Activated CD4-positive, alpha-beta T cell treated with anti-CD3 and anti-CD28 coated beads, Interleukin-2, amount 10 ng/mL, durations not matched to agents 7 days and 5 days (primary cell): ENCODE measurements around the gene SLC38A10. TPM values are rescaled to one million over a fixed set of nuclear protein-coding genes. Genes with fewer than 3 reads are reported as not detected.
A peak's percentile ranks its signal among the peaks of the same experiment; 100 is the strongest.

Experiments
- CTCF ChIA-PET: fragments of 350-600 bp; sonication (Branson Sonifier 250); formaldehyde crosslinking; loops from one replicate; lab custom pipeline; 2021; ENCODE audit warnings: antibody characterized with exemption; lab: Charles Lee
- POLR2A ChIA-PET: fragments of 350-600 bp; sonication (Branson Sonifier 250); formaldehyde crosslinking; loops from one replicate; lab custom pipeline; 2021; ENCODE audit warnings: antibody characterized with exemption; lab: Charles Lee
- DNase-seq: peaks from one replicate; pipeline ENCODE4 v3.0.0-alpha.2; 2020
- H3K27ac Mint-ChIP-seq: one replicate; pipeline ENCODE4 v1.8.0; 2021; ENCODE audit warnings: mild to moderate bottlenecking, moderate library complexity, mixed read lengths
- H3K27me3 Mint-ChIP-seq: one replicate; pipeline ENCODE4 v1.8.0; 2021; ENCODE audit warnings: mixed read lengths
- H3K36me3 Mint-ChIP-seq: one replicate; pipeline ENCODE4 v1.8.0; 2021; ENCODE audit warnings: low read depth, mixed read lengths
- H3K4me1 Mint-ChIP-seq: one replicate; pipeline ENCODE4 v1.8.0; 2021; ENCODE audit warnings: mixed read lengths
- H3K4me3 Mint-ChIP-seq: one replicate; pipeline ENCODE4 v1.8.0; 2021; ENCODE audit warnings: mild to moderate bottlenecking, moderate library complexity, mixed read lengths
- H3K9me3 Mint-ChIP-seq: one replicate; pipeline ENCODE4 v1.8.0; 2021; ENCODE audit warnings: mixed read lengths
- total RNA-seq, 2 experiments: library from RNA; stranded (reverse); gene quantifications; one replicate each; pipeline ENCODE4 v1.2.3, GENCODE V29; 2021

SLC38A10 gene
- total RNA-seq, 2 experiments from 2014 or later: 94.4 to 109 TPM

DNA sequence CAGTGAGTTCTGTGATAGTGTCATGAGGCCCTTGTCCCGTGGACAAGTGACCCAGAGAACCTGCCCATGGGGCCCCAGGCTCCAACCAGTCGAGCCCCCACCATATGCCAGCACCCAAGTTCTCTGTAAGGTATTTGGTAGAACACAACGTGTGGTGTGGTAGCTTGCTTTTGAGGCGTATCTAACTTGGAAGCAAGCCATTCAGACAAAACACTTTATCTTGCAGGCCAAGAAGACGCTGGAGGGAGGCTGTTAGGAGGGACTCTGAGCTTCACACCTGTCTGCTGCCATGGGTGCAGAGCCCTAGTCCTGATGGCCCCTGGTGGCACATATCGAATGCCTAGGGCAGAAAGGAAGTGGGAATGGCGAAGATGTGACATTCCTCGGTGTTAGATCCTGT lies 54.3 kb downstream of the SLC38A10 start:
- Mint-ChIP-seq H3K36me3 (peaks cover 17% of the 10 kb centered on the region), H3K27ac (peak overlapping the region; percentile 97), H3K4me3 (peak overlapping the region; percentile 97), H3K9me3 (no peaks in the 10 kb centered on the region), H3K4me1 (peaks cover 36% of the 10 kb centered on the region), H3K27me3 (no peaks in the 10 kb centered on the region)
- no peak for DNase-seq
- ChIA-PET CTCF (interaction anchor here (0.6 to 1.4 kb wide), 3 partner anchors 20 to 221 kb away, joined by 3 read pairs; no protein-coding TSS in a partner anchor), POLR2A (no interaction called here)

DNA sequence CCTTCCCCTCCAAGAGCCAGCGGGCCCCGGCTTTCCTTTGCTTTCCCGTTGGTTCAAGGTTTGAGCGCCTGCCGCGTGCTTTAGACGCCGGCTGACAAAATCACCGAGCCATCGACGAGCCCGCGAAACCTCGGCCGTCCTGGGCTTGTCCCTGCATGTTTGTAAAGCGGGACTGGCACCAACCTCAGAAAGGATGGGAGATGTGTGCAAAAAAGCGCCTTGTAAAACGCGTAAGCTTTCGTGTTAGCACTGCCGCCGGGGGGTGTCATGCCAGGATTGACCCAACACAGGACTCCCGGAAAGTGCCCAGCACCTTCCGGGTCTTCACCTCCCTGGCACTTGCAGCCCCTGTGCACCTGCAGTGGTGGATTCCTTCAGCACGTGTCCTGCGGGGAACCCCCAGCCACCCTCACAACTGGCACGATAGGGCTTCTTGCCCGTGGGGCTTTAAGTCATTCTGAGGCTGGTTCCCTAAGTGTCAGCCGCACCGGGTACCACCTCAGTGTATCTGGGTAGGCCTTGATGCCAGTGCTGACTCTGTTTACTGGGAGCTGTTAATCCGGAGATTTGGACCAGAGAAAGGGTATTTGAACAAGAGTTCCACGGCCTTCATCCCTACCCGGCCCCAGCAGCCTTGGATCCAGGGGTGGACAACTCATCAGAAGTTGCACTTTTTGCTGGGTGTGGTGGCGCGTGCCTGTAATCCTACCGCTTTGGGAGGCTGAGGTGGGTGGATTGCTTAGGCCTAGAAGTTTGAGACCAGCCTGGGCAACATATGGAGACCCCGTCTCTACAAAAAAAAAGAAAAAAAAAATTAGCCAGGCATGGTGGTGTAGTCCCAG lies 55.2 kb downstream of the SLC38A10 start:
- Mint-ChIP-seq H3K27me3 (no peaks in the 10 kb centered on the region), H3K36me3 (peaks cover 17% of the 10 kb centered on the region), H3K4me3 (peak overlapping the region; percentile 97), H3K27ac (peak overlapping the region; percentile 97), H3K9me3 (no peaks in the 10 kb centered on the region), H3K4me1 (peaks cover 36% of the 10 kb centered on the region)
- CTCF ChIA-PET: interaction anchor here (0.7 to 2.3 kb wide), 7 partner anchors 8 to 245 kb away, joined by 3 to 6 read pairs (median 4); partner anchors contain the start of gene CEP131
- DNase-seq: peak; percentile 48
- POLR2A ChIA-PET: no interaction called here

DNA sequence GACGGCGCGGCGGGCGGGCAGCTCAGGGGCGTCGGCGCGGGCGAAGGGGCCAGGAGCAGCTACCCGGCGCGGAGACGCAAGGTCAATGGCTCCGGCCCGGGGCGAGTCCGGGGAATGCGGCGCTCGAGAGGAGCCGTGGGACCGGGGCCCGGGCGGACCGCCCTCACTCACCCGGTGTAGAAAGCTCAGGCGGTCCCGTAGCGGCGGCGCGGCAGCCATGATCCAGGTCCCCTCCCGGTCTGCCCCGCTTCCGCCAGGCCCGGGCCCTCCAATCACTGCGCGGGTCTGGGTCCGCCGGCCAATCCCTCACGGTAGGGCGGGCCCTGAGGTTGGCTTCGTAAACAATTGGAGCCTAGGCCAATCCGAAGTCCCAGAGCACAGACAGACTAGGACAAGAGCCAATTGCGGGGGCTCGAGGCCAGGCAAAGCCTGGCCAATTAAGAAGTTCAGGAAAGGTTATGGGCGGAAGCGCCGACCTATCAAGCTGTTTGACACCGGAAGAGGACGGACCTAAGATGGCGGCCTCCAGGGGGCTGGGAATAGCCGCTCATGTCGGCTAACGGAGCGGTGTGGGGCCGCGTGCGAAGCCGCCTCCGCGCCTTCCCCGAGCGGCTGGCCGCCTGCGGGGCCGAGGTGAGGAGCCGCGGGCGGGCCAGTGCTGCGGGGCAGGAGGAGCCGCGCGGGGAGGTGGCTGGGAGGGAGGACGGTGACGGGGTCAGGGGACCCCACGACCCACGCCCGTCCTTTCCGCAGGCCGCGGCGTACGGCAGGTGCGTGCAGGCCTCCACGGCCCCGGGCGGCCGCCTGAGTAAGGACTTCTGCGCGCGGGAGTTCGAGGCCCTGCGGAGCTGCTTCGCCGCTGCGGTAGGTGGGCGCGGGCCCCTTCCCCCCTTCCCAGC lies 56.0 kb downstream of the SLC38A10 start, which contains the start of the genes NDUFAF8 and TEPSIN:
Gene NDUFAF8 (plus strand): TSS at position 504 of the 899 bp plus-strand sequence. CDS start 46 bp downstream, at position 550.
Gene TEPSIN (minus strand): TSS at position 241 of the 899 bp plus-strand sequence. CDS start 22 bp downstream, at position 219.
- Mint-ChIP-seq H3K9me3 (no peaks in the 10 kb centered on the region), H3K27ac (peak within 1 kb of the TSS; percentile 97), H3K27me3 (no peaks in the 10 kb centered on the region), H3K4me1 (peaks cover 36% of the 10 kb centered on the region), H3K4me3 (peak within 1 kb of the TSS; percentile 97), H3K36me3 (peaks cover 22% of the 10 kb centered on the region)
- ChIA-PET POLR2A (interaction anchor here (0.7 kb wide), 1 partner anchor 75 kb away, joined by 3 read pairs; no protein-coding TSS in a partner anchor), CTCF (interaction anchor here (1.0 to 2.3 kb wide), 6 partner anchors 8 to 246 kb away, joined by 3 to 6 read pairs (median 4); partner anchors contain the start of gene CEP131)
- DNase-seq: peak; percentile 98

DNA sequence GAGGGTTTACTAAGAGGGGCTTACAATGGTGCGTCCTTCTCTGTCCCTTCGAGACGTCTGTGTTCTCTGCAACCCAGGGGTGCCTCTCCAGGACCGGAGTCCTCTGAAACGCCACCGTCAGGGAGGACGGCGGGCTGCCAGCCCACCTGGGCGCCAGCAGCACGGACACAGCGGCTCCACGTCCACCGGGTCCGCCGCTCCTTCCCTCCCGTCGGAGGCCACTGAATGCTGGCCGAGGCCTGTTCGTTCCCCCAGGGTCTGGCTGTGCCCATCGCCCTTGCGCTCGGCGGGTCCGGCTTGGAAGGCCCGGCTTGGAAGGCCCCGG lies 56.7 kb downstream of the SLC38A10 start:
- ChIA-PET POLR2A (interaction anchor here (0.7 kb wide), 1 partner anchor 74 kb away, joined by 3 read pairs; no protein-coding TSS in a partner anchor), CTCF (interaction anchor here (1.3 to 2.3 kb wide), 5 partner anchors 8 to 246 kb away, joined by 3 to 6 read pairs (median 4); partner anchors contain the start of gene CEP131)
- Mint-ChIP-seq H3K4me1 (peaks cover 36% of the 10 kb centered on the region), H3K4me3 (peak overlapping the region; percentile 87), H3K27me3 (no peaks in the 10 kb centered on the region), H3K9me3 (no peaks in the 10 kb centered on the region), H3K36me3 (peaks cover 22% of the 10 kb centered on the region), H3K27ac (peak overlapping the region; percentile 31)
- no peak for DNase-seq

DNA sequence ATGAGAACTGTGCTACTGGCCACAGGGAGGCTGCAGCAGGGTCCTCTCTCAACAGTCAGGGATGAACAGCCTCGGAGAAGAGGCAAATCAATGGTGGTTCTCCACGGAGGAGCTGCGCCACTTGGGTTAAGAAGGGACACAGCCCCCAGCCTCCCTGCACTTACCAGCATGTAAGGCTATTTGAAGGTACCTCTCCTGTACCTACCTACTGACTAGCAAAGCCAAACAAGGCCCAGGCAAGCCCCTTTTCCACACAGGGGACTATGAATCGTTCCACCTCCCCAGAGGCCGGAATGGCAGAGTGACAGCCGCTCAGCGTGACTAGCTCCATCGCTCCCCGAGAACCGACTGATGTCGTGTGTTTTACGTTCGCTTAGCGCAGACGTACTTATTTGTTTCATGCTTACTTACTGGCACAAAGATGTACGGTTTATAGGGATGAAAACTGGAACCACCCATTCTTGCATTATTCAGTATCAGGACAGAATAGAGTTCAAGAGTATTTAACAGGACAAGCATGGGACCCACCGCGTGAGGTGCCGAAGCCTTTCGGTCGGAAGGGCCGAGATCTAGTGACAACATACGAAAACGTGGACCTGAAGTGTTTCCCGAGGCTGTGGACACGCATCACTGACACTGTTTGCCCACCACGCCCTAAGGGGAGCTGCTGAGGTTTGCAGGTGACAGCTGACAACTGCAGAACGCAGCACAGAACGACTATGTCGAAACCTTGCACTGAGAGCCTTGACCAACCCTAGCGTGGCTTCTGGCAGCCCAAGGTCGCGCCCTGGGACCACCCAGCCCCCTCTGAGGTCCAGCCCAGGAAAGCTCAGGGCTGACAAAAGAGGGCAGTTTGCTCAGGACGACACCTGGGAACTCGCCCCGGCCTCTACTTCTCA lies 57.3 kb downstream of the SLC38A10 start:
- Mint-ChIP-seq H3K27me3 (no peaks in the 10 kb centered on the region), H3K27ac (peak overlapping the region; percentile 79), H3K4me3 (peak overlapping the region; percentile 87), H3K4me1 (peaks cover 36% of the 10 kb centered on the region), H3K36me3 (peaks cover 22% of the 10 kb centered on the region), H3K9me3 (no peaks in the 10 kb centered on the region)
- ChIA-PET CTCF (interaction anchor here (1.0 to 2.3 kb wide), 4 partner anchors 7 to 247 kb away, joined by 3 to 6 read pairs (median 4); partner anchors contain the start of gene CEP131), POLR2A (no interaction called here)
- DNase-seq: no peak

DNA sequence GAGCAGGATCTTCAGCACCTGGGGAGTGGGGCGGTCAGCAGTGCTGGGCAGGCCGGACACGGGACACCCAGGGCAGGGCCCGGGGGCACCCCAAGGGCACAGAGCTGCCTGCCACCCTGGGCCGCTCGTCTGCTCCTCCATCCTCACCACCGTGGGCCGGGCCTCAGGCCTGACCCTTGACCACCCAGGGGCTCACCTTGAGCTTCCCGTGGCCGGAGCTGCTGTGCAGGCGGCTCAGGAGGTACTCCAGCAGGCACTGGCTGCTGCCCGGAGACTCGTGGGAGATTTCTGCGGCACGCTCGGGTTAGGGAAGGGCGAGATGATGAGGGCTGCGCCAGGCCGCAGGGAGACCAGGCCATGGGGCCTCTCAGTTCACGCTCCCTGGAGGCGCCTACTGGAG lies 58.3 kb downstream of the SLC38A10 start:
- Mint-ChIP-seq H3K4me1 (peaks cover 30% of the 10 kb centered on the region), H3K27me3 (no peaks in the 10 kb centered on the region), H3K27ac (no peak overlapping the region), H3K9me3 (no peaks in the 10 kb centered on the region), H3K36me3 (peaks cover 16% of the 10 kb centered on the region), H3K4me3 (no peak overlapping the region)
- POLR2A ChIA-PET: no interaction called here
- CTCF ChIA-PET: no interaction called here
- DNase-seq: no peak

DNA sequence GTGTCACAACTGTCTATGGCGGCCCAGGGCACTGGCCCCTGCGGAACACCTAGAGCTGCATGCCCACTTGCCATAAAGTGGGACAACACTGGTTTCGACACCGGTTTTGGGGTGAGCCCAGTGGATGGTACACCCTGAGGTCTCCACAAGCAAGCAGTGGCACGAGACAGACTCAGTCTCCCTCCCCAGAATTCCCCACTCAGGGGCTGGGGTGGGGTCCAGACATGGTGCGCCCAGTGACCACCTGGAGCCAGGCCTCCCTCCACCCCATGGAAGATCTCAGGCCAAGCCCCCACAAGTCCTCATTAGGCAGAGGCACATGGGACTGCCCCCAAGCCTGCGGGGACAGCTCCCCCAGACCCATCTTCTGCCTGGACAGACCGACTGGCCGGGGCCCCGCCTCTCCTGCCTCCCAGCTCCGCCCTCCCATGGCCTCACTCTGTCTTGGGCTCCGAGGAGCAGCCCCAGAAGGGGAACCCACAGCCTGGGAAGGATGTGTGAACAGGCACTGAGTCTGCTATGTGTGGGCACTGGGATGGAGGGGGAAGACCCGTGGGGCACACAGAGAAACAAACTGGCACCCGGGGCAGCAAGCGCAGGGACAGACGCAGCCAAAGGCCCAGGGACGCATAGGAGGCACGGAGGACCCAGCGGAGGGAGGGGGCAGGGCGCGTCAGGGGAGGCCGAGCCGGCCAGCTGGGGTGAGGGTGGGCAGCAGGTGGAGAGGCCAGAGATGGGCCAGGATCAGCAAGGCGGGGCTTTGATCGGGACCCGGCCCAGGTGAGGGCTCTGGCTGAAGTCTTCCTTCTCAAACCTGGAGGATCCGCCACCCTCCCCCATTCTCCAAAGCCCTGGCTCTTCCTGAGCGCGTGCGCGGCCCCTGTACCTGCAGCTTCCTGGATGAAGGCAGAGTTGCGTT lies 59.0 kb downstream of the SLC38A10 start:
- H3K36me3 Mint-ChIP-seq: peaks cover 12% of the 10 kb centered on the region
- POLR2A ChIA-PET: no interaction called here
- H3K4me1 Mint-ChIP-seq: peaks cover 24% of the 10 kb centered on the region
- H3K9me3 Mint-ChIP-seq: no peaks in the 10 kb centered on the region
- CTCF ChIA-PET: interaction anchor here (0.7 kb wide), 2 partner anchors 9 to 758 kb away, joined by 4 to 7 read pairs; no protein-coding TSS in a partner anchor
- DNase-seq: no peak
- H3K4me3 Mint-ChIP-seq: no peak overlapping the region
- H3K27me3 Mint-ChIP-seq: no peaks in the 10 kb centered on the region
- no peak overlapping the region for H3K27ac Mint-ChIP-seq

DNA sequence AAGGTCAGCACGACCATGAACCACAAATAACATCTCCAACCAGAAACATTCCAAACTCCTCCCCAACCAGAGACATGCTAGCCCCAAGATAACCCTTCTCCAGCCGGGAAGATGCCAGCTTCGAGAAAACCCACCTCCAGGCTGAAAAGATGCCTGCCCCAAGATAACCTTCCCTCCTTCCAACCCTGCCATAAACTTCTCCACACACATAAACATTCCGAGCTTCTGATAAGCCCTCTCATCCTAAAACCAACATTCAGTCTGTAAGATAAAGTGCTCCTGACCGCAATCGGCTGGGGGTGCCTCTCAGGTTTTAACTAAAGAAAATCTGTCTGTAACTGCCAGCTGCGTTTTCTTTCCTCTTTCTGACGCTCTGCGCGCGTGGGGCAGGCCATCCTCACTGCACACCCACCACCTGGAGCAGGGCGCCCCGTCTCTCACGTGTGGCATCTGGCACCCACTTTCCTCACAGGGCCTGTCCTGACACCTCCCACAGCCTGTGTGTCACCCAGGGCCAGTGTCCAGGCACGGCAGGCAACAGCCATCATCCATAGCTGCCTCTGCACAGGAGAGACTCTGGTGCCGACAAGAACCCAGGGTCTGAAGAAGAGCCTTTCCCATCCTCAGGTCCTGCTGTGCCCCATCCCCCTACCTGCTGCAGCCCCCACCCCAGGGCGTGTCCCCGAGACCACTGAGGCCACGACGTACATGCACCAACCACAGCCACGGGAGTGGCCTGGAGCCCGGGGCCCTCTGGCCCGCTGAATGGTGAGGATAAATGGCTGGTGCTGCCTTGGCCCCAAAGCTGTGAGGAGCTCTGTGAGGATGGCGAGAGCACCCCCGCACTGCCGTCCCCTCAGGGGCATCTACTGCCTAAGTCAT lies 59.9 kb downstream of the SLC38A10 start:
- Mint-ChIP-seq H3K4me1 (peaks cover 18% of the 10 kb centered on the region), H3K36me3 (peaks cover 13% of the 10 kb centered on the region), H3K27me3 (no peaks in the 10 kb centered on the region), H3K4me3 (no peak overlapping the region), H3K27ac (no peak overlapping the region), H3K9me3 (no peaks in the 10 kb centered on the region)
- DNase-seq: no peak
- ChIA-PET CTCF (interaction anchor here (0.7 kb wide), 2 partner anchors 9 to 757 kb away, joined by 4 to 7 read pairs; no protein-coding TSS in a partner anchor), POLR2A (no interaction called here)

DNA sequence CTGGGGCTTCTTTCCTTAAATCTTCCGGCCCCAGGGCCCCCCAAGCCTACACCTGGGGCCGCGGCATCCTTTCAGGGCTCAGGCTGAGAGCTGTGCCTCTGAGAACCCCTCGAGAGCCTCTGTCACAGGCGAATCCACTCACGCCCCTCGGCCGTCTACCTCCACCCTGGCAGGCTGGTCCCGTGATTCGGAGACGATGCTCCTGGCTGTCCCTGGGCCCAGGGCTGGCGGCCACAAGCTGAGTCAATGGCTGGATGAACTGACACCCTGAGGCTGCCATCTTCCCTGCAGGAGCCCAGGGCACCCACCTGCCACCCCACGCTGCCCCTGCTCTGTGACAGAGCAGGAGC lies 60.6 kb downstream of the SLC38A10 start:
- H3K27me3 Mint-ChIP-seq: no peaks in the 10 kb centered on the region
- no peaks in the 10 kb centered on the region for H3K9me3 Mint-ChIP-seq
- no peak overlapping the region for H3K4me3 Mint-ChIP-seq
- H3K27ac Mint-ChIP-seq: no peak overlapping the region
- no peak for DNase-seq
- H3K36me3 Mint-ChIP-seq: peaks cover 18% of the 10 kb centered on the region
- ChIA-PET POLR2A (no interaction called here), CTCF (interaction anchor here (1.7 kb wide), 1 partner anchor 12 kb away, joined by 4 read pairs; the partner anchor contains the start of gene CEP131)
- peaks cover 16% of the 10 kb centered on the region for H3K4me1 Mint-ChIP-seq

DNA sequence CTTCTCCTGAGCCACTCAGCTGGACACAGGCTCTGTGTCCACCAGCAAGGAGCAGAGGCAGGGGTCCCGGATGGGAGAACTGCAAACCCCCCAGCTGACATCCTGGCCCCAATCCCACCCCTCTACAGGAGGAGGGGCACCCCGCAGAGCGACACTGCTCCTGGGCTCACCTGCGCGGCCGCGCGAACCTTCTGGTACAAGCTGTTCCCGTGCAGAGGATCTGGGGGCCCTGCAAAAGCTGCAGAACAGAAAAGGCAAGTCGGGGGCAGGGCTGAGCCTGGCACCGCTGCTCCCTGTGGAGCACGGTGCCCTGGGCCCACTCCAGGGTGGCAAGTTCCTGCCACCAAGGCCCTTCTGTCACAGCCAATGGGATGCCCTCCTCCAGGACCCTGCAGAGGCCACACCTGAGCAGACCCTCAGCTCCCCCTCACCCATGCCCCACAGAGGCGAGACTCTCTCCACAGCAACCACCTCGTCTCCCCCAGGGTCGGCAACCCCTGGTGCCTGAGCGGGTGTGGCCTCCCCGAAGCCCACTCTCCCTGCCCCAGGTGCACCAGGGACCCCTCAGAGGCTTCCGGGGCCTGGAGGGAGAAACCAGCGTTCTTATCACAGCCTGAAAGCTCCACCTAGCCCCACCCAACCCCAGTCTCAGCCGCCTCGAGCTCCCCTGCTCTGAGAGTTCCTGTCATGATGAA lies 61.1 kb downstream of the SLC38A10 start:
- DNase-seq: no peak
- CTCF ChIA-PET: interaction anchor here (1.7 kb wide), 1 partner anchor 11 kb away, joined by 4 read pairs; the partner anchor contains the start of gene CEP131
- Mint-ChIP-seq H3K27ac (no peak overlapping the region), H3K27me3 (no peaks in the 10 kb centered on the region), H3K9me3 (no peaks in the 10 kb centered on the region), H3K4me1 (peaks cover 16% of the 10 kb centered on the region), H3K36me3 (peaks cover 18% of the 10 kb centered on the region), H3K4me3 (no peak overlapping the region)
- POLR2A ChIA-PET: no interaction called here
